ENCODE measurements around the gene TMED4. TPM values are rescaled to one million over a fixed set of nuclear protein-coding genes. Genes with fewer than 3 reads are reported as not detected.

The TMED4 gene
- total RNA-seq, 4 donors from 2014 or later: 68.0 to 123 (median 102) TPM

GRCh38 chr7:44534087-44534486 lies 47.9 kb downstream of the TMED4 start:
- TF ChIP-seq, protein P1, sequence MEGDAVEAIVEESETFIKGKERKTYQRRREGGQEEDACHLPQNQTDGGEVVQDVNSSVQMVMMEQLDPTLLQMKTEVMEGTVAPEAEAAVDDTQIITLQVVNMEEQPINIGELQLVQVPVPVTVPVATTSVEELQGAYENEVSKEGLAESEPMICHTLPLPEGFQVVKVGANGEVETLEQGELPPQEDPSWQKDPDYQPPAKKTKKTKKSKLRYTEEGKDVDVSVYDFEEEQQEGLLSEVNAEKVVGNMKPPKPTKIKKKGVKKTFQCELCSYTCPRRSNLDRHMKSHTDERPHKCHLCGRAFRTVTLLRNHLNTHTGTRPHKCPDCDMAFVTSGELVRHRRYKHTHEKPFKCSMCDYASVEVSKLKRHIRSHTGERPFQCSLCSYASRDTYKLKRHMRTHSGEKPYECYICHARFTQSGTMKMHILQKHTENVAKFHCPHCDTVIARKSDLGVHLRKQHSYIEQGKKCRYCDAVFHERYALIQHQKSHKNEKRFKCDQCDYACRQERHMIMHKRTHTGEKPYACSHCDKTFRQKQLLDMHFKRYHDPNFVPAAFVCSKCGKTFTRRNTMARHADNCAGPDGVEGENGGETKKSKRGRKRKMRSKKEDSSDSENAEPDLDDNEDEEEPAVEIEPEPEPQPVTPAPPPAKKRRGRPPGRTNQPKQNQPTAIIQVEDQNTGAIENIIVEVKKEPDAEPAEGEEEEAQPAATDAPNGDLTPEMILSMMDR (IDR thresholded peaks at IDR 0.05): no peak
- TF ChIP-seq POLR2A (IDR thresholded peaks at IDR 0.05): no peak
- DNase-seq: no peak
- Histone ChIP-seq H3K27me3 (no peaks in the 10 kb centered on the region), H3K4me3 (no peak overlapping the region), H3K27ac (no peak overlapping the region), H3K9me3 (no peaks in the 10 kb centered on the region), H3K36me3 (no peaks in the 10 kb centered on the region), H3K4me1 (peaks cover 0 to 7% (median 0%) of the 10 kb centered on the region in 3 donors)
- 53 to 54% methylated on average over 4 to 5 of the region's 5 CpGs for WGBS, 2 donors
- intact Hi-C loops (cut with DNase I): no loop called here

GRCh38 chr7:44533301-44534055 lies 48.6 kb downstream of the TMED4 start:
- no peaks in the 10 kb centered on the region for H3K36me3 ChIP-seq
- H3K9me3 ChIP-seq: no peaks in the 10 kb centered on the region
- WGBS, 2 donors: 80 to 90% methylated on average over 1 to 2 of the region's 8 CpGs
- intact Hi-C loops (cut with DNase I): no loop called here
- no peak for DNase-seq
- TF ChIP-seq, protein P1 (IDR thresholded peaks at IDR 0.05): no peak
- TF ChIP-seq POLR2A (IDR thresholded peaks at IDR 0.05): no peak
- H3K27me3 ChIP-seq: no peaks in the 10 kb centered on the region
- no peak overlapping the region for H3K27ac ChIP-seq
- no peak overlapping the region for H3K4me3 ChIP-seq
- peaks cover 0 to 7% (median 0%) of the 10 kb centered on the region in 3 donors for H3K4me1 ChIP-seq

GRCh38 chr7:44531421-44532380 lies 50.3 kb downstream of the TMED4 start:
- Histone ChIP-seq H3K4me3 (no peak overlapping the region), H3K4me1 (peaks cover 0 to 7% (median 0%) of the 10 kb centered on the region in 3 donors), H3K9me3 (peaks cover 0 to 5% (median 4%) of the 10 kb centered on the region in 3 donors), H3K27ac (no peak overlapping the region), H3K36me3 (no peaks in the 10 kb centered on the region), H3K27me3 (no peaks in the 10 kb centered on the region)
- intact Hi-C loops (cut with DNase I): no loop called here
- 74 to 93% methylated on average over 3 to 9 of the region's 17 CpGs for WGBS, 2 donors
- no peak for DNase-seq
- TF ChIP-seq, protein P1 (IDR thresholded peaks at IDR 0.05): no peak
- no peak for TF ChIP-seq POLR2A (IDR thresholded peaks at IDR 0.05)

- Histone ChIP-seq H3K9me3 (peaks cover 0 to 12% (median 7%) of the 10 kb centered on the region in 3 donors), H3K36me3 (no peaks in the 10 kb centered on the region), H3K4me1 (peaks cover 0 to 7% (median 0%) of the 10 kb centered on the region in 3 donors), H3K4me3 (no peak overlapping the region), H3K27me3 (no peaks in the 10 kb centered on the region), H3K27ac (no peak overlapping the region)
- intact Hi-C loops (cut with DNase I): no loop called here
- 59 to 82% methylated on average over 2 to 10 of the region's 10 CpGs for WGBS, 2 donors
- no peak for DNase-seq
- TF ChIP-seq POLR2A (IDR thresholded peaks at IDR 0.05): no peak
- TF ChIP-seq, protein P1 (IDR thresholded peaks at IDR 0.05): no peak
Observed at GRCh38 chr7:44530990-44531389, 51.0 kb downstream of the TMED4 start.

Other genes with a start within 250 kb of the TMED4 start
- gene NUDCD3, start 91.6 kb downstream of the TMED4 start, total RNA-seq: 10 to 100 TPM; 33.5 to 54.0 (median 47.0) TPM
- under 1 TPM in 2 of 4 donors, not detected in 2; 0.08 to 0.19 TPM for gene NPC1L1, start 40.9 kb downstream of the TMED4 start, total RNA-seq
- 10 to 100 TPM; 34.1 to 69.6 (median 50.0) TPM for gene DDX56, start 8.3 kb downstream of the TMED4 start, total RNA-seq
- gene OGDH, start 24.4 kb upstream of the TMED4 start, total RNA-seq: 100 to 1,000 TPM in 1 of 4 donors, 10 to 100 TPM in 3; 68.9 to 102 (median 89.5) TPM
- 10 to 100 TPM in 3 of 4 donors, 1 to 10 TPM in 1; 6.9 to 25.4 (median 18.3) TPM for gene ZMIZ2, start 166.6 kb upstream of the TMED4 start, total RNA-seq
- gene PPIA, start 214.4 kb upstream of the TMED4 start, total RNA-seq: 1,000 to 10,000 TPM; 1,726 to 3,682 (median 2,875) TPM

Measured in esophagus squamous epithelium (tissue), 5 donors.